ENCODE results near the gene BBS9. TPM values are rescaled to one million over a fixed set of nuclear protein-coding genes. Genes with fewer than 3 reads are reported as not detected.
A peak's percentile ranks its signal among the peaks of the same experiment; 100 is the strongest.

The BBS9 gene
- total RNA-seq, 1 donor from 2014 or later = 21.1 TPM

GRCh38 chr7:33458581-33458980 lies 329.2 kb downstream of the BBS9 start:
- Mint-ChIP-seq H3K9me3 (ENCODE audit: unreplicated experiment) (no peaks in the 10 kb centered on the region), H3K27ac (ENCODE audit: unreplicated experiment) (no peak overlapping the region), H3K36me3 (ENCODE audit: unreplicated experiment) (no peaks in the 10 kb centered on the region), H3K4me3 (ENCODE audit: unreplicated experiment) (no peak overlapping the region), H3K4me1 (ENCODE audit: low read depth, unreplicated experiment) (peaks cover 4% of the 10 kb centered on the region), H3K27me3 (ENCODE audit: unreplicated experiment) (no peaks in the 10 kb centered on the region)
- DNase-seq = no peak
- TF ChIP-seq, protein P1, sequence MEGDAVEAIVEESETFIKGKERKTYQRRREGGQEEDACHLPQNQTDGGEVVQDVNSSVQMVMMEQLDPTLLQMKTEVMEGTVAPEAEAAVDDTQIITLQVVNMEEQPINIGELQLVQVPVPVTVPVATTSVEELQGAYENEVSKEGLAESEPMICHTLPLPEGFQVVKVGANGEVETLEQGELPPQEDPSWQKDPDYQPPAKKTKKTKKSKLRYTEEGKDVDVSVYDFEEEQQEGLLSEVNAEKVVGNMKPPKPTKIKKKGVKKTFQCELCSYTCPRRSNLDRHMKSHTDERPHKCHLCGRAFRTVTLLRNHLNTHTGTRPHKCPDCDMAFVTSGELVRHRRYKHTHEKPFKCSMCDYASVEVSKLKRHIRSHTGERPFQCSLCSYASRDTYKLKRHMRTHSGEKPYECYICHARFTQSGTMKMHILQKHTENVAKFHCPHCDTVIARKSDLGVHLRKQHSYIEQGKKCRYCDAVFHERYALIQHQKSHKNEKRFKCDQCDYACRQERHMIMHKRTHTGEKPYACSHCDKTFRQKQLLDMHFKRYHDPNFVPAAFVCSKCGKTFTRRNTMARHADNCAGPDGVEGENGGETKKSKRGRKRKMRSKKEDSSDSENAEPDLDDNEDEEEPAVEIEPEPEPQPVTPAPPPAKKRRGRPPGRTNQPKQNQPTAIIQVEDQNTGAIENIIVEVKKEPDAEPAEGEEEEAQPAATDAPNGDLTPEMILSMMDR (IDR thresholded peaks at IDR 0.05; ENCODE audit: partially characterized antibody, unreplicated experiment) = no peak

- H3K27me3 Mint-ChIP-seq (ENCODE audit: unreplicated experiment) = no peaks in the 10 kb centered on the region
- peaks cover 4% of the 10 kb centered on the region for H3K4me1 Mint-ChIP-seq (ENCODE audit: low read depth, unreplicated experiment)
- H3K9me3 Mint-ChIP-seq (ENCODE audit: unreplicated experiment) = no peaks in the 10 kb centered on the region
- H3K27ac Mint-ChIP-seq (ENCODE audit: unreplicated experiment) = no peak overlapping the region
- no peak overlapping the region for H3K4me3 Mint-ChIP-seq (ENCODE audit: unreplicated experiment)
- TF ChIP-seq, protein P1 (IDR thresholded peaks at IDR 0.05; ENCODE audit: partially characterized antibody, unreplicated experiment) = peak; percentile 26
- H3K36me3 Mint-ChIP-seq (ENCODE audit: unreplicated experiment) = no peaks in the 10 kb centered on the region
- DNase-seq = no peak
These were observed 330.0 kb downstream of the BBS9 start for GRCh38 chr7:33459340-33459751.

DNA sequence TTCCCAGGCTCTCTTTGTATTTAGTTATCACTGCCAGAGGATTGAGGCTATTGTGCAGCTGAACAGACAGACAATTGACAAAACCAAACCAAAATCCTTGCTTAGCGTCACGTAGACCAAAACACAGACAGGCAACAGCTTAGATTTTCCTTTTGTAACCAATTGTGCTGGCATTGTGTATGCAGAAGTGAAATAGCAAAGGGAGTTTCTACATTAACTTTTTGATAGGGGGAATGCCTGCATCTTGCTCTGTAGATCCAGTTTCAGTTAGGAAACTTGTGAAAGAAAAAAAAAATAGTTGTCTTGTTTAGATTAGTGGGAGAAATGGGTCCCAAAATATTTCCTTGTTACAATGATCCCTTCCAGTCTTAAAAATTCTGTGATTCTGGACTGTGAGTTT lies 333.8 kb downstream of the BBS9 start:
- TF ChIP-seq, protein P1 (IDR thresholded peaks at IDR 0.05; ENCODE audit: partially characterized antibody, unreplicated experiment) = no peak
- no peaks in the 10 kb centered on the region for H3K36me3 Mint-ChIP-seq (ENCODE audit: unreplicated experiment)
- no peak overlapping the region for H3K4me3 Mint-ChIP-seq (ENCODE audit: unreplicated experiment)
- no peaks in the 10 kb centered on the region for H3K27me3 Mint-ChIP-seq (ENCODE audit: unreplicated experiment)
- peaks cover 2% of the 10 kb centered on the region for H3K4me1 Mint-ChIP-seq (ENCODE audit: low read depth, unreplicated experiment)
- no peak overlapping the region for H3K27ac Mint-ChIP-seq (ENCODE audit: unreplicated experiment)
- DNase-seq = no peak
- no peaks in the 10 kb centered on the region for H3K9me3 Mint-ChIP-seq (ENCODE audit: unreplicated experiment)

GRCh38 chr7:33466203-33466602 lies 336.8 kb downstream of the BBS9 start:
- Mint-ChIP-seq H3K27me3 (ENCODE audit: unreplicated experiment) (no peaks in the 10 kb centered on the region), H3K9me3 (ENCODE audit: unreplicated experiment) (no peaks in the 10 kb centered on the region), H3K4me1 (ENCODE audit: low read depth, unreplicated experiment) (no peaks in the 10 kb centered on the region), H3K4me3 (ENCODE audit: unreplicated experiment) (no peak overlapping the region), H3K27ac (ENCODE audit: unreplicated experiment) (no peak overlapping the region), H3K36me3 (ENCODE audit: unreplicated experiment) (no peaks in the 10 kb centered on the region)
- no peak for DNase-seq
- TF ChIP-seq, protein P1 (IDR thresholded peaks at IDR 0.05; ENCODE audit: partially characterized antibody, unreplicated experiment) = no peak

- H3K27ac Mint-ChIP-seq (ENCODE audit: unreplicated experiment) = no peak overlapping the region
- H3K4me3 Mint-ChIP-seq (ENCODE audit: unreplicated experiment) = no peak overlapping the region
- H3K4me1 Mint-ChIP-seq (ENCODE audit: low read depth, unreplicated experiment) = no peaks in the 10 kb centered on the region
- TF ChIP-seq, protein P1 (IDR thresholded peaks at IDR 0.05; ENCODE audit: partially characterized antibody, unreplicated experiment) = no peak
- no peaks in the 10 kb centered on the region for H3K27me3 Mint-ChIP-seq (ENCODE audit: unreplicated experiment)
- H3K9me3 Mint-ChIP-seq (ENCODE audit: unreplicated experiment) = no peaks in the 10 kb centered on the region
- DNase-seq = no peak
- H3K36me3 Mint-ChIP-seq (ENCODE audit: unreplicated experiment) = no peaks in the 10 kb centered on the region
These were observed 342.4 kb downstream of the BBS9 start for GRCh38 chr7:33471636-33472242.

All from glutamatergic neuron (in vitro differentiated cells).